Measurements from ENCODE around the gene PRKG1.

GRCh38 chr10:51052163-51052562, 22.1 kb upstream of the PRKG1 start:
- TF ChIP-seq CTCF (IDR thresholded peaks at IDR 0.05) (no peak), EZH2 (IDR thresholded peaks at IDR 0.05) (no peak), EZH2phosphoT487 (IDR thresholded peaks at IDR 0.05) (no peak)
